ENCODE results near the gene STING1.
"Not testable (repeated sequence)": the region's sequence is repeated elsewhere in the genome, so short reads cannot be mapped to it uniquely, and the experiment has no call there.

Gene STING1

DNA sequence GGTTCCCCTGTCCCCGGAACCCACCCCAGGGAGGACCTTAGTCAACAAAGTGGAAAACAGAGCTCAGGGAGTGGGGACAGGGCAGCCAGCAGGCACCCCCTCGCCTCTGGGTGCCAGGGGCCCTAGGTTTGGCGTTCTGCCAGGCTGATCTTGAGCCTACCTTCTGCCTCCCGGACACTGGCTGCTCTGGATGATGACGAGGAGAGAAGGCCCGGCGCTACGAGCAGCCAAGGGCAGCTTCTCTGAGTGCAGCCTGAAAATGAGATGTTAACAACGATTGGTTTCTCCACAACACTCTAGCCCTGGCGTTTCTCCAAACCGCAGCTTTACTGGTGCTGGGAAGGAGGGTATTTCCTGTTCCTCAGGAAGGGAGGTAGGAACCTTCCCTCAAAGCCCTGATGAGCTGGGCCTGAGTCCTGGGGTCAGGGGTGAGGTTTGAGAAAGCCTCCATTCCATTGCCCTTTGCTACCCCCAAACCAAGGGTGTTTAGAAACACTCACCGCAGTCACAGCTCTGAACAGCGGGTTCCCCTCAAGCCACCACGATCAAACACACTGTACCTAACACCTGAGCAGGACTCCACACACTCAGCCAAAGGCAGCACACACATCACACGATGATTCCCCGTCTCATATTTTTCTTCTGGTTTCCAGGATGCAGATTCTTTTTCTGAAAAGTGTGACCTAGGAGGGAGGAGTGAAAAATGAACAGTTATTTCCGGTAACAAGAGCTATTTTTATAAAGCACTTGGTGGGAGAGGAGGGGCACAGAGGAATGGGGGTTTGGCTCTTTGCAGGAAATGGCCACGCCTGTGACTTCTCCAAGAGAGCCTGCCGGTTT lies at the start of gene STING1:
STING1 (minus strand) TSS at position 709 of the 840 bp plus-strand sequence. CDS start 1,054 bp downstream, outside the sequence.
- FAIRE-seq = no peak

DNA sequence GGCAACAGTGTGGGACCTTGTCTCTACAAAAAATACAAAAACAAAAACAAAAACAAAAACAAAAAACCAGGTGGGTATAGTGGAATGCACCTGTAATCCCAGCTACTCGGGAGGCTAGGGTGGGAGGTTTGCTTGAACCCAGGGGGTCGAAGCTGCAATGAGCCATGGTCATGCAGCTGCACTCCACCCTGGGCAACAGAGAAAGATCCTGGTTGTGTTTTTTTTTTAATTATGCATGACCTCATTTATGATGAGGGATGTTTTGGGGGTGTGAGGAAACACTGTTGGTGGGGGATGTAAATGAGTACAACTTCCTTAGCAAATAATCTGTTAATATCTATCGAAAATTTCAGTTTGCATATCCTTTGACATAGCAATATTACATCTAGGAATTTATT lies 49.2 kb upstream of the STING1 start:
- no peak for FAIRE-seq

DNA sequence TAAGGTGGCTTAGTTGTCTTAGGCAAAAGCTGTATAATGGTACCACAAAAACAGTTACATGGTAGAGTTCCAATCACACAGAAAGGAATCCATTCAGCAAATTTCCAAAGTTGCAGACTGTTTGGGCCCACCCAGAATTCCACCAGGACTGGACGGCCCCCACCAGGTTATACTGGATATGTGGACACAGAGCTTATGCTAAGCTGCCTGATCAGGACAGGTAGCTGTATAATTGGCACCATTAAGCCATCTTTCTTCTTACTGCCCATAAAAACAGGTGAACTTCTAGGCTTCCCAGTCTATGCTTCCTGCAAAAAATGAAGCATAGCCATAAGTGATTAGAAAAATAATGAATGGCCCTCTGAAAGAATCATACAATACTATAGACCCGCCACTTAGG lies 47.5 kb upstream of the STING1 start:
- FAIRE-seq = not testable (repeated sequence)

DNA sequence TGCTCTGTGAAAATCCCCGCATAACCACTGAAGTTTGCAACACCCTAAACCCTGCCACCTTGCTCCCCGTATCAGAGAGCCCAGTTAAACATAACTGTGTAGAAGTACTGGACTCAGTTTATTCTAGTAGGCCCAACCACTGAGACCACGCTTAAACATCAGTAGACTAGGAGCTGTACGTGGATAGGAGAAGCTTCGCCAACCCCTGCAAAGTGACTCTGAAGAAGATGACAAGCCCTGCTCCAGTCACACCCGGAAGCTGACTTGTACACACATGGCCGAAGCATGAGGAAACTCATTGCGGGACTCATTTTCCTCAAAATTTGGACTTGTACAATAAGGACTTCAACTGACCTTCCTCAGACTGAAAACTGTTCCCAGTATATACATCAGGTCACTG lies 46.1 kb upstream of the STING1 start:
- not testable (repeated sequence) for FAIRE-seq

DNA sequence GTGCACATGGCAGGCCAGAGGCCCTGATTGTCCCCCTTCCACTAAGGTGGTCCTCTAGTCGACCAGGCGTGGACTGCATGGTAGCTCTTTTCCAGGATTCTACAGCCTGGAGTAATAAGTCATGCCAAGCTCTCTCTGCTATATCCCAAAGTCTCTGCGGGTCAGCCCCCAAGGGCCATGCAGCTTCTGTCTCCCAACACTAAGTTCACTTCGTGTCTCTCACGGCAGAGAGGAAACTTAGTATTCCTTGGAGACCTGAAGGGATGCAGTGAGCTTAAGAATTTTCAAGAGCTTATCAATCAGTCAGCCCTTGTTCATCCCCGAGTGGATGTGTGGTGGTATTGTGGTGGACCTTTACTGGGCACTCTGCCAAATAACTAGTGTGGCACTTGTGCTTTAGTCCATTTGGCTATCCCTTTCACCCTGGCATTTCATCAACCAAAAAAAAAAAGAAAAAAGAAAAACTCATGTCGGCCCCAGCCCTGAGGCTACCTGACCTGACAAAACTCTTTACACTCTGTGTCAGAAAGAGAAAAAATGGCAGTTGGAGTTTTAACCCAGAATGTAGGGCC lies 45.4 kb upstream of the STING1 start:
- not testable (repeated sequence) for FAIRE-seq

DNA sequence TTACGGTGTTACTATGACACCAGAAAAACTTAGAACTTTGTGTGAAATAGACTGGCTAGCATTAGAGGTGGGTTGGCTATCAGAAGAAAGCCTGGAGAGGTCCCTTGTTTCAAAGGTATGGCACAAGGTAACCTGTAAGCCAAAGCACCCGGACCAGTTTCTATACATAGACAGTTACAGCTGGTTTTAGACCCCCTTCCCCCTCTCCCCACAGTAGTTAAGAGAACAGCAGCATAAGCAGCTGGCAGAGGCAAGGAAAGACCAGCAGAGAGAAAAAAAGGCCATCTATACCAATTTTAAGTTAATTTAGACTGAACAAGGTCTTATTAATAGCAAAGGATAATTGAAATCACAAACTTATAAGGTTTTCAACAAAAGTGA lies 44.5 kb upstream of the STING1 start:
- not testable (repeated sequence) for FAIRE-seq

DNA sequence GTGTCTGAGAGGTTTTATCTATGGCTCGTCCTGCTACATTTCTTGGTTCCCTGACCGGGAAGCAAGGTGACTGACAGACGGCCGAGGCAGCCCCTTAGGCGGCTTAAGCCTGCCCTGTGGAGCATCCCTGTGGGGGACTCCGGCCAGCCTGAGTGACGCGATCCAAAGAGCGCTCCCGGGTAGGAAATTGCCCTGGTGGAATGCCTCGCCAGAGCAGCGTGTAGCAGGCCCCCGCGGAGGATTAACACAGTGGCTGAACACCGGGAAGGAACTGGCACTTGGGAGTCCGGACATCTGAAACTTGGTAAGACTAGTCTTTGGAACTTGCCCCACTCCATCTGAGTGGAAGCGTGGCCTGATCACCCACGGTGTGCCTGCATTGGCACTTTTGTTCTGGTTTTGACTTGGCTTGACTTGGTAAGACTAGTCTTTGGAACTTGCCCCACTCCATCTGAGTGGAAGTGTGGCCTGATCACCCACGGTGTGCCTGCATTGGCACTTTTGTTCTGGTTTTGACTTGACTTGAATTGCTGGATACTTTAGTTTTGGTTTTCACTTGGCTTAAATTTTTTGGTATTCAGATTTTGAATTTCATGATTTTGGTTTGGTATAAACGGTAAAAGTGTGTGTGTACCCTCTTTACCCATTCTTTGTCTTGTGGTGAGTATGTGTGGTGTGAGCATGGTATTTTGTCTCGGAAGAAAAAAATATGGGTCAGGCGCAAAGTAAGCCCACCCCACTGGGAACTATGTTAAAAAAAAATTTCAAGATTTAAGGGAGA lies 43.9 kb upstream of the STING1 start:
- FAIRE-seq = not testable (repeated sequence)

DNA sequence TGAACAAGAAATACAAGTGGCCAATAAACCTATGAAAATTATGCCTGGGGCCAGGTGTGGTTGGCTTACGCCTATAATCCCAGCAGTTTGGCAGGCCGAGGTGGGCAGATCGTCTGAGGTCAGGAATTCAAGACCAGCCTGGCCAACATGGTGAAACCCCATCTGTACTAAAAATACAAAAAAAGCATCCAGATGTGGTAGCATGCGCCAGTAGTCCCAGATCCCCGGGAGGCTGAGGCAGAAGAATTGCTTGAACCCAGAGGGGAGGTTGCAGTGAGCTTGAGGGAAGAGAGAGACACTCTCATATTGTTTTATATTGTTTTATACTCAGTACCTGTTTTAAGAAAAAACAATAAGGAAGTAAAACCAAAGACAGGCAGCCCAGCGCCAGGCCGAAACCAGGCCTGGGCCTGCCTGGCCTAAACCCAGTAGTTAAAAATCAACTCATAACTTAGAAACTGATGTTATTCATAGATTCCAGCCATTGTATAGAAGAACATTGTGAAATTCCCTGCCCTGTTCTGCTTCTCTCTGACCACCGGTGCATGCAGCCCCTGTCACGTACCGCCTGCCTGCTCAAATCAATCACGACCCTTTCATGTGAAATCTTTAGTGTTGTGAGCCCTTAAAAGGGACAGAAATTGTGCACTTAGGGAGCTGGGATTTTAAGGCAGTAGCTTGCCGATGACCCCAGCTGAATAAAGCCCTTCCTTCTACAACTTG lies 43.2 kb upstream of the STING1 start:
- not testable (repeated sequence) for FAIRE-seq

DNA sequence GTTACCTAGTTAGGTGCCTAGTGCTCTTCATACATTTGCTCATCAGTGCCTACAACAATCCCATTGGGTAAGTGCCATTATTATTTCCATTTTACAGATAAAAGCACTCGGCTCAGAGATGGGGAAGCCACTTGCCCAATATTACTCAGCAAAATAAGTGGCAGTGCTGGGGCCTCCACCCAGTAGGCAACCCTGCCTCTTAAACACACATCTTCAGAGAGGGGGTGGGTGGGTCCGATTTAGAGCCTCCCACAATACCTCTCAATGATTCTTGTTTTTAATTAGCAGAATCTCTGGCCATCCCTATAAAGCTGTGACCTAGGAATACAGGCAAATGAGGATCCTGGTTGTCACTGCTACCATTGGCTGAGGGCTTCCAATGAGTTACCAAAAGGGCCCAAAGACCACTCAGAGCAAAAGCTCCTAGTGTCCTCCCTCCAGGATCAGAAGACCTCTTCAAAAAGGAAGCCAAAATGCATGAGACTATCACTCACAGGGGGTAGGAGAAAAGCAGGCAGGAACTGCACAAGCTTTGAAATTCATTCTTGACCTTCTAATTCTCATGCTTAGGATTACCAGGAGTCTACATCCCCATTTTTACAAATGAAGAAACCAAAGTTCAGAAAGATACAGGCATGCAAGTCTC lies 42.5 kb upstream of the STING1 start:
- no peak for FAIRE-seq

DNA sequence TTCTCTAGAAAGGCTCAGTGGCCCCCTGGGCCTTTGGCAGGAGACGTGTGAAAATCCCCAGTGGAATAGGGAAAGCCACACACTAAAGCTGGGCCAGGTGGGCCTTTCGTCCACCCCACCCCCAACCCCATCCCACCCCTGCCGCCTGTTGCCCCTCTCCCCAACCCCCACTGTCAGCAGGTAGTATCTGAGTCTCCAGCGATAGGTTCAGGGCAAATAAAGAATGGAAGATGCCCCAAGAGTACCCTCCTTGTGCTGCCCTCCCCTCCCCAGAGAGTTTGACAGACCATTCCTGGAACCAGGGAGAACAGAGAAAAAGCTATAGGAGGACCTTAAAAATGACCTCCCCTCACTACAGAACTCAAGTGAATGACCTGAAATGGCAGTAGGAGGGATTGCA lies 41.9 kb upstream of the STING1 start:
- FAIRE-seq = no peak

DNA sequence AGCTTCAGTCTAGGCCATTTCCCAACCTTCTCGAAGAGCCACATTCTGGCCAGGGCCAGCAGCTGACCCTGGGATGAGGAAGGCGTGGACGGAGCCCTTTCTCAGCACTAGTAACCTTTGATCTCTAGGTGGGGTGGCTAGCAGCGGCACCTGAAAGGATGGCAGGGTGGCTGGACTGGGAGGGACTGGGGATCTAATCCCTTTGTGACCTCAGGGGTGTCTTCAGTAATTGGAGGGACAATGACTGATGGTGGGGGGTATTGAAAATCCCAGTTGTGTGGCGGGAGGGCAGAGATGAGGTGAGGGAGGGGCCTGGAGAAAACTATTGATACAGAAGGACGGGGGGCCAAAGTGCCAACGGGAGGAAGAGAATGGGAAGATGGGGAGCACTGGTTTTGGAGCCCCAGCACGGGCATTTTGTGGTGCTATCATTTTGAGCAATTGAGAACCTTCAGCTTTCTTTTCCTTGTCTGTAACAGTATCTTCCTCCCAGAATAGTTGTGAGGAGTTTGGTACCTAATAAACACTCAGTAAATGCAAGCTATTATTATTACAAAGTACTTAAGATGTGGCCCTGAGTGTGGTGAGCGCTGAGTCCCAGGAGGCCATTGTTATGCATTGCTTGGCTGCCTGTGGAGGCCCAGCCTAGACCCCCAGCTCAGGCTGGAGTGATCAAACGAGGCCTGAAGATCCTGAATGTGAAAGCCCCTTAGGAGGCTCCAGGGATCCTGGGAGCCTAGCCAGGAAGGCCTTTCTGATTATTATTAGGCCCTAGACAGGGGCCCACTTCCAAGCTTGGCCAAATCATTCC lies 41.3 kb upstream of the STING1 start:
- FAIRE-seq = no peak

DNA sequence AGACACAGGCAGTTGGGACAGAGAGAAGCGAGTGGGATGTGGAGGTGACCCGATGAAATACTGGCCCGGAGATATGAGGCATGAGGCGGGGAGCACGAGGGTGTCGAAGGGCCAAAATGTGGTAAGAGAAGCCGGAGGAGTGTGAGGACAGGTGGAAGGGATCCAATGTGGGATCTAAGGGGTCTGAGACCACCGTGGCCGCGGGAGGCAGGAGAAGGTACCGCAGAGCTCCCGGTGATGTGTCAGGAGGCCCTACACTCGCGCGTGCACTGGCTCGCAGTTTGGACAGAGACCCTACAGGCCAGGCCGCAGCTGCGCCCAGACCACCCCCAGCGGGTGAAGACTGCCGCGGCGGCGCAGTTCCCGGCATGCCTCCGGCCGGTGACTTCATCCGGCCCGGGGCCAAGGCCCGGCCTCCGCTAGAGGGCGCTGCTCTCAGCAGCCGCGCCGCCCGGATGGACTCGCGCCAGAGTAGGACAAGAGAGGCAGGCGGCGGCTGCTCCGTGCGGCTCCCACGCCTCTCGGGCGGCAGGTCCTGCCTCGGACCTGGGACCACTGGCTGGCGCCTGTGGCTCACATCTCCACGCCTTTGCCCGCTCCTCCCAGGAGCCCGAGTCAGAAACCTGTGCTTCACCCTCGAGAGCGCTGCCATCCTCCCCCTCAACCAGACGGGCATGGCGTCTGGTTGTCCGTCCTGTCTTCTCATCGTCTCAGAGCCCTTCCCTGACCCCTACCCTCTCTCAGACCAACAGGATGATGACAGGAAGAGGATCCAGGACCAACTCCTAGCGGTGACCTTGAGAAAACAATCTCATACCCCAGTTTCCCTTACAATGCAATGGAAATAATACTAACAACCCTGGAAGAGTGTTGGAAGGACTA lies 35.4 kb upstream of the STING1 start:
- FAIRE-seq = no peak

DNA sequence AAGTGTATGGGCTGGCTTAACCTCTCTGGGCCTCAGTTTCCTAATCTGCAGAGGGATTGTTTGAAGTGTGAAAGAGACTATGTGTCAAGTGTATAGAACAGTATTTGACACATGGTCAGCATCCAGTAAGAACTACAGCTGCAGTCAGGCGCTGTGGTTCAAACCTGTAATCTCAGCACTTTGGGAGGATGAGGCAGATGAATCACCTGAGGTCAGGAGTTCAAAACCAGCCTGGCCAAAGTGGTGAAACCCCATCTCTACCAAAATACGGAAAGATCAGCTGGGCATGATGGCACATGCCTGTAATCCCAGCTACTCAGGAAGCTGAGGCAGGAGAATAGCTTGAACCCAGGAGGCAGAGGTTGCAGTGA lies 31.9 kb upstream of the STING1 start:
- no peak for FAIRE-seq

DNA sequence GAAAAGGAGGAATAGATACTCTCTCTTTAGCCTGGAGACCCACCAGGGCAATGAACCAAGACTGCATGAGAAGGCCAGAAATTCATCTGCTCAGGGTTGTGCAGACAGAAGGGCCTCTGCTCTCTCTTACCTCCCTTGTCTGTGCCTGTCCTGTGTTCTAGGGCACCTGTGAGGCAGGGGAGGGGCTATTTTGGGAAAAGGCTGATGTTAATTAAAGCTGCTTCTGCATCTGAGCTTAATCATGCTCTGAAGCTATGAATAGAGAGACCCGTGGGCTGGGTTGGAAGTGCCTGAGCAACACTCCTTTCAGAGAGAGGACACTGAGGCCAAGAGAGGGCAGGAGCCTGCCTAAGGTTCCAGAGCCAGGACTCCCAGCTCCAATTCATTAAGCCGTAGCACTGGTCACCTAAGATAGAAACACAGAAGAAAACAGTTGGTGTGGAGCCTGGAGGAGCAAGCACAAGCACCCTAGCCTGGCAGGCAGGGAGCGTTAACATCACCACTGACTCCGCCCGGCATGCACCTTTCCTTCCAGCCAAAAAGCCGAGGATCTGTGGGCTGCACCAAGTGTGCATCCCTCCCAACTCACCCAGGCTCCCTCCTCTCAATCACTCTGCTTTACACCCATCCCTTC lies 31.4 kb upstream of the STING1 start:
- no peak for FAIRE-seq

DNA sequence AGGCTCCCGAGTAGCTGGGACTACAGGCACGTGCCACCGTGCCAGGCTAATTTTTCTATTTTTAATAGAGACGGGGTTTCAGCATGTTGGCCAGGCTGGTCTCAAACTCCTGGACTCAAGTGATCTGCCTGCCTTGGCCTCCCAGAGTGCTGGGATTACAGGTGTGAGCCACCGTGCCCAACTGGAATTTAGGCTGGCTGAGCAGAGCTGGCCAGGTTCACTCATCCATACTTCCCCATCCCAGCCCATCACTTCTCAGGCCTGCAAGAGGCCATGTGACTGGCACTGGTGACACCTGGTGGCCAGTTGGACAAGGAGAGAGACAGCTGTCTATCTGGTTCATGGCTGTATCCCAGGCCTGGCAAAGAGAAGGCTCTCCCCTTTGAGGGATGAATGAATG lies 30.9 kb upstream of the STING1 start:
- FAIRE-seq = not testable (repeated sequence)

DNA sequence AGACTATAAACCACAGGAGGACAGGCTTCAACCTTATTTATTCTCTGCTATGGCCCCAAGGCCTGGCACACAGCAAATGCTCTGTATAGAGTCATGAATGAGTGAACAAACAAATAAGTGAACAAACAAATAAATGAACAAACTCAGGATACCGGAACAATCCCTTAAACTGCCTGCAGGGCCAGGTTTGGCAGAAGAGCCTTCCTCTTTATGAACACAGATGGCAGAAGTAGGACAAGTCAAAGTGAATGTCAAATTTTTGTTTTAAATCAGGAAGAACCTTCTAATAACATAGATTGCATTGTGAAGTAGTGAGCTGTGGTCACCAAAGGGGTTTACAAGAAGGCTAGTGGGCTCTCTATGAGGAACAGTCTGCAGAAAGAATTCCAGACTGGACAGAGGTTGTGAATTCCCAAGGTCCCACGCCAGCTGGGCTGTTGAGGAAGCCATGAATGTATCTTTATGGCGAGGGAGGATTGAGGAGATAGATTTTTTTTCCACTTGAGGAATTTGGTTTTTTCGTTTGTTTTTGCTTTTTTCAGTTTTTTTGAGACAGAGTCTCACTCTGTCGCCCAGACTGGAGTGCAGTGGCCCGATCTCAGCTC lies 30.3 kb upstream of the STING1 start:
- no peak for FAIRE-seq

DNA sequence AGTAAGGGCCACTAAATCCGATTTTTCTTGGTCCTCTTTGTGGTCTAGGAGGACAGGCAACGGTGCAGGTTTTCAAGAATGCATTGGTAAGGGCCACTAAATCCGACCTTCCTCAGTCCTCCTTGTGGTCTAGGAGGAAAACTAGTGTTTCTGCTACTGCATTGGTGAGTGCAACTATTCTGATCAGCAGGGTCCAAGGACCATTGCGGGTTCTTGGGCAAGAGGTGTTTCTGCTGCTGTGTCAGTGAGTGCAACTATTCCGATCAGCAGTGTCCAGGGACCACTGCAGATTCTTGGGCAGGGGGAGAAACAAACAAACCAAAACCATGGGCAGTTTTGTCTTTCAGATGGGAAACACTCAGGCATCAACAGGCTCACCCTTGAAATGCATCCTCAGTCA lies 22.2 kb upstream of the STING1 start:
- FAIRE-seq = not testable (repeated sequence)

DNA sequence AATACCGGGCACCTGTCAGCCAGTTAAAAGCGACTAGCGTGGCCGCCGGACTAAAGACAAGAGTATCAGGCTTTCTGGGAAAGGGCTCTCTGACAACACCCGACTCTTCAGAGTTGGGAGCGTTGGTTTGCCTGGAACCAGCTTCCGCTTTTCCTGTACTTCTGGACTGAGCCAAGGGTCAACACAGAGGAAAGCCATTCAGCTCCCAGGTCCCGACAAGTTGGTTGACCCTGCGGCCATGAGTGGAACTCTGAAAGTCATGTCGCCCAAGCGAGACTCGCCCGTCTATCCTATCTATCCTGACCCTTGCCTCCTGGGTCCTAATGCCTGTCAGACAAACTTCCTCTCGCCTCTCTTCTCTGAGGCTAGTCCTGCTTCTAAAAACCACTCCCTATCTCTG lies 21.3 kb upstream of the STING1 start:
- not testable (repeated sequence) for FAIRE-seq

DNA sequence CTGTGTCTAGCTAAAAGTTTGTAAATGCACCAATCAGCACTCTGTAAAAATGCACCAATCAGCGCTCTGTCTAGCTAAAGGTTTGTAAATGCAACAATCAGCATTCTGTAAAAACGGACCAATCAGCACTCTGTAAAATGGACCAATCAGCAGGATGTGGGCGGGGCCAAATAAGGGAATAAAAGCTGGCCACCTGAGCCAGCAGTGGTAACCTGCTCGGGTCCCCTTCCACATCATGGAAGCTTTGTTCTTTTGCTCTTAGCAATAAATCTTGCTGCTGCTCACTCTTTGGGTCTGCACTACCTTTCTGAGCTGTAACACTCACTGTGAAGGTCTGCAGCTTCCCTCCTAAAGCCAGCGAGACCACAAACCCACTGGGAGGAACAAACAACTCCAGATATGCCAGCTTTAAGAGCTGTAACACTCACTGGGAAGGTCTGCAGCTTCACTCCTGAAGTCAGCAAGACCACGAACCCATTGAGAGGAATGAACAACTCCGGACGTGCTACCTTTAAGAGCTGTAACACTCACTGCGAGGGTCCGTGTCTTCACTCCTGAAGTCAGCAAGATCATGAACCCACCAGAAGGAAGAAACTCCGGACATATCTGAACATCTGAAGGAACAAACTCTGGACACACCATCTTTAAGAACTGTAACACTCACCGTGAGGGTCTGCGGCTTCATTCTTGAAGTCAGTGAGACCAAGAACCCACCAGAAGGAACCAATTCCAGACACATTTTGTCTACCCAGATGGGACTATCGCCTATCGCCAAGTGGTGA lies 20.7 kb upstream of the STING1 start:
- FAIRE-seq = not testable (repeated sequence)

Data from endometrium (tissue), 2 donors.